HUES6 (cell line): Measurements from ENCODE around the gene HCST.

Experiments
- H3K27ac ChIP-seq: 2 replicates; pipeline ENCODE4 v1.7.0; 2013; ENCODE audit warnings: low read depth, mild to moderate bottlenecking, low read length, inconsistent platforms
- H3K27me3 ChIP-seq: 2 replicates; pipeline ENCODE4 v1.6.1; 2013; ENCODE audit warnings: low read length; ENCODE audit not compliant: control insufficient read depth, insufficient read depth
- H3K36me3 ChIP-seq: 2 replicates; pipeline ENCODE4 v1.6.1; 2013; ENCODE audit warnings: low read length; ENCODE audit not compliant: control insufficient read depth, insufficient read depth
- H3K4me1 ChIP-seq: 2 replicates; pipeline ENCODE4 v1.6.1; 2013; ENCODE audit warnings: low read length; ENCODE audit not compliant: control insufficient read depth, insufficient read depth
- H3K4me3 ChIP-seq: 2 replicates; pipeline ENCODE4 v1.5.1; 2013; ENCODE audit warnings: low read depth, low read length
- H3K9ac ChIP-seq: one replicate; pipeline ENCODE4 v1.6.1; 2013; ENCODE audit warnings: mild to moderate bottlenecking, low read length
- H3K9me3 ChIP-seq: 2 replicates; pipeline ENCODE4 v1.6.1; 2013; ENCODE audit warnings: low read depth, low read length; ENCODE audit not compliant: control insufficient read depth, insufficient read depth

Gene HCST

DNA sequence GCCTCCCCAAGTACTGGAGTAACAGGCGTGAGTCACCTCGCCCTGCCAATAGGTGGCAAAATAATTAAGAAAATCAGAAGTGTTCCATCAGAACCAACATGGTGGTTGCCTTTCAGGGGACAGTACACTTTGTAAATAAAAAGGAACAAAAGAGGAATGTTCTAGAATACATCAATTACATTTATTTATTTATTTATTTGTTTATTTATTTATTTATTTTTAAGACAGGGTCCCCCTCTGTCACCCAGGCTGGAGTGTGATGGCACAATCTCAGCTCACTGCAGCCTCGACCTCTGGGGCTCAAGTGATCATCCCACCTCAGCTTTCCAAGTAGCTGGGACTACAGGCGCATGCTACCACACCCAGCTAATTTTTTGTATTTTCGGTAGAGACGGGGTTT, 18.7 kb downstream of the HCST start:
- no peak overlapping the region for H3K9ac ChIP-seq
- H3K4me3 ChIP-seq = no peak overlapping the region
- no peak overlapping the region for H3K27ac ChIP-seq
- H3K36me3 ChIP-seq = no peaks in the 10 kb centered on the region
- no peaks in the 10 kb centered on the region; the same call in 1 of the 2 replicates for H3K4me1 ChIP-seq
- no peaks in the 10 kb centered on the region for H3K27me3 ChIP-seq
- H3K9me3 ChIP-seq = peaks cover 11% of the 10 kb centered on the region

DNA sequence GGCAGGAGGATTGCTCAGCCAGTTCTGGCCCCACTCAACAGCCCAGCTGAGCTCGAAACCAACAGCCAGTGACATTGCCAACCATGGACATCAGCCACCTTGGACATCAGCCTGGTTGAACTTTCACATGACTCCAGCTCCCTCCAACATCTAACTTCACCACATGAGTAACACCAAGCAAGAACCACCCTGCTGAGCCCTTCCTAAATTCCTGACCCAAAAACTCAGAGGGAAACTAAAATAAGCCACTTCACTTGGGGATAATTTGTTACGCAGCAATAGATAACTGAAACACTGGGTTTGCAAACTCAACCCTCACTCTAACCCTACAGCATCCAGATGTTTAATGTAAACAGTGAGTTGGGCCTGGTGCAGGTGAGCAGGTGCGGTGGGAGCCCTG, 23.2 kb downstream of the HCST start:
- H3K36me3 ChIP-seq = no peaks in the 10 kb centered on the region

GRCh38 chr19:35928507-35928906, 26.2 kb downstream of the HCST start:
- Histone ChIP-seq H3K27ac (no peak overlapping the region), H3K36me3 (no peaks in the 10 kb centered on the region), H3K9me3 (peaks cover 11% of the 10 kb centered on the region), H3K4me3 (no peak overlapping the region), H3K4me1 (no peaks in the 10 kb centered on the region; the same call in 1 of the 2 replicates), H3K27me3 (no peaks in the 10 kb centered on the region), H3K9ac (no peak overlapping the region)

More for the DNA sequence above, 23.2 kb downstream of the HCST start:
- Histone ChIP-seq H3K27ac (no peak overlapping the region), H3K27me3 (no peaks in the 10 kb centered on the region), H3K4me1 (no peaks in the 10 kb centered on the region; the same call in 1 of the 2 replicates), H3K4me3 (no peak overlapping the region), H3K9me3 (peaks cover 11% of the 10 kb centered on the region), H3K9ac (no peak overlapping the region)

GRCh38 chr19:35929876-35930275, 27.5 kb downstream of the HCST start:
- Histone ChIP-seq H3K27me3 (no peaks in the 10 kb centered on the region), H3K9ac (no peak overlapping the region), H3K4me1 (no peaks in the 10 kb centered on the region), H3K9me3 (peaks cover 11% of the 10 kb centered on the region), H3K4me3 (no peak overlapping the region), H3K27ac (no peak overlapping the region), H3K36me3 (no peaks in the 10 kb centered on the region)

GRCh38 chr19:35931161-35931873, 29.0 kb downstream of the HCST start:
- Histone ChIP-seq H3K27ac (no peak overlapping the region), H3K36me3 (no peaks in the 10 kb centered on the region), H3K9me3 (no peaks in the 10 kb centered on the region), H3K4me3 (peak overlapping the region; percentile 44), H3K9ac (no peak overlapping the region), H3K27me3 (no peaks in the 10 kb centered on the region), H3K4me1 (peaks cover 6% of the 10 kb centered on the region)

DNA sequence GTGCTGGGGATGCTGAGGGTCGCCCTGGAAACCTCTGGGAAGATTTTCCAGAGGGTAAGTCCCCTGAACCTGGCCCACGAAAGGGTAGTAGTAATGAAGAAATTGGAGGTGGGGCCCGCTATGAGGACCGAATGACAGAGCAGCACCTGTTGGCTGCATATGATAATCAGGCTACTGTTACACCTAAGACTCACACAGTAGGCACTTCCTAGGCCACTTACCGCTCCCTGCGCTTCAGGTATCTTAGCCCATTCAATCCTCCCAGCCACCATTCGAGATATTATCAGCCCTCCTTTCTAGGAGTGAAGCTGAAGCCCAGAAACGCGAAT, 29.5 kb downstream of the HCST start:
- Histone ChIP-seq H3K4me3 (peak overlapping the region; percentile 43), H3K9ac (peak overlapping the region; percentile 10), H3K27ac (no peak overlapping the region)

GRCh38 chr19:35932291-35932936, 30.1 kb downstream of the HCST start:
- Histone ChIP-seq H3K27me3 (no peaks in the 10 kb centered on the region), H3K9ac (no peak overlapping the region), H3K9me3 (no peaks in the 10 kb centered on the region), H3K4me1 (peaks cover 12% of the 10 kb centered on the region), H3K36me3 (no peaks in the 10 kb centered on the region), H3K4me3 (peak overlapping the region; percentile 43), H3K27ac (no peak overlapping the region)

More for the DNA sequence above, 29.5 kb downstream of the HCST start:
- Histone ChIP-seq H3K27me3 (no peaks in the 10 kb centered on the region), H3K9me3 (no peaks in the 10 kb centered on the region), H3K36me3 (no peaks in the 10 kb centered on the region), H3K4me1 (peaks cover 6% of the 10 kb centered on the region)

DNA sequence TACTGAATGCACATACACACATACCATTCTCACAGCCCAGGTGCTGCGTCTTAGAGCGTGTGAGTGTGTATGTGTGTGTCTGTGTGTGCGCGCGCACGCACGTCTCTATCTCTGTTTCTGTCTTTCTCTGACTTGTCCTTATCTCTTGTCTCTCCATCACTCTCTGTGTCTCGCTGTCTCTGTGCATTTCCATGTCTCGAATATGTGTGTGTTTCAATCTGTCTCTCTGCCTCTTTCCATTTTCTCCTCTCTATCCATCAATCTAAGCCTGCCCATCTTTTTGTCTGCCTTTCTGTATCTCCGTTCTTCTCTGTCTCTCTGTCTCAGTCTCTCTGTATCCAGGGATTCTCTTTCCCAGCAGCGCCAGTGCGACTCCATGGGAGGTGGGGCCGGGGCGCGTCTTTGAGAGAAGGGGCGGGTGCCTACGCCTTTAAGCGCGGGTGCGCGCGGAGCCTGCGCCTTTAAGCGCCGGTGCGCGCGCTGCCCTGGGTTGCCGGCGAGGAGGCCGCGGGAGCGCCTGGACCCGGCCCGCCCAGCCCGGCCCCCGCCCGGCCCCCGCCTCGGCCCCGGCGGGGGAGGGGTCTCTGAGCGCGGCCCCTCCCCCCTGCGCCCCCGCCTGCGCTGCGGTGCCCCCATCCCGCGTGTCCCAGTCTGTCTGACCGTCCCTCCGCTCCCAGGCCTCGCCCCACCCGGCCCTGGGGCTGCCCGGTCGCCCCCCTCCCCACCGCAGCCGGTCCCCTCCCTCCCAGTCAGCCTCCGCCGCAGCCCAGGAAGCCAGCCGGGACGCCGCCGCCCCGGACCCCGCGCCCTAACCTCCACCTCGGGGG, 33.8 kb downstream of the HCST start, which contains the start of gene LRFN3:
LRFN3 (plus strand) TSS at position 464 of the 827 bp plus-strand sequence. CDS start 3,052 bp downstream, outside the sequence.
- Histone ChIP-seq H3K4me3 (peak within 1 kb of the TSS; percentile 64), H3K9me3 (no peaks in the 10 kb centered on the region), H3K36me3 (peaks cover 19% of the 10 kb centered on the region; the same call in 1 of the 2 replicates), H3K4me1 (peaks cover 17% of the 10 kb centered on the region), H3K27me3 (no peaks in the 10 kb centered on the region), H3K27ac (no peak within 1 kb of the TSS), H3K9ac (peak within 1 kb of the TSS; percentile 52)

- no peaks in the 10 kb centered on the region for H3K9me3 ChIP-seq
- H3K4me1 ChIP-seq = peaks cover 17% of the 10 kb centered on the region
- H3K27me3 ChIP-seq = no peaks in the 10 kb centered on the region
- H3K4me3 ChIP-seq = peak overlapping the region; percentile 64
- peaks cover 19% of the 10 kb centered on the region; the same call in 1 of the 2 replicates for H3K36me3 ChIP-seq
- H3K9ac ChIP-seq = peak overlapping the region; percentile 29
- no peak overlapping the region for H3K27ac ChIP-seq
Measured at GRCh38 chr19:35936738-35937268, 34.5 kb downstream of the HCST start.

GRCh38 chr19:35937345-35938281, 35.3 kb downstream of the HCST start:
- Histone ChIP-seq H3K4me1 (peaks cover 17% of the 10 kb centered on the region), H3K36me3 (peaks cover 24% of the 10 kb centered on the region; the same call in 1 of the 2 replicates), H3K9ac (no peak overlapping the region), H3K27me3 (no peaks in the 10 kb centered on the region), H3K4me3 (peak overlapping the region; percentile 64), H3K27ac (no peak overlapping the region), H3K9me3 (no peaks in the 10 kb centered on the region)
